Measurements from ENCODE around the gene TTC34. TPM values are rescaled to one million over a fixed set of nuclear protein-coding genes. Genes with fewer than 3 reads are reported as not detected.

Gene TTC34
- polyA plus RNA-seq, 3 donors: 0.03 to 1.00 TPM; not detected in 1

DNA sequence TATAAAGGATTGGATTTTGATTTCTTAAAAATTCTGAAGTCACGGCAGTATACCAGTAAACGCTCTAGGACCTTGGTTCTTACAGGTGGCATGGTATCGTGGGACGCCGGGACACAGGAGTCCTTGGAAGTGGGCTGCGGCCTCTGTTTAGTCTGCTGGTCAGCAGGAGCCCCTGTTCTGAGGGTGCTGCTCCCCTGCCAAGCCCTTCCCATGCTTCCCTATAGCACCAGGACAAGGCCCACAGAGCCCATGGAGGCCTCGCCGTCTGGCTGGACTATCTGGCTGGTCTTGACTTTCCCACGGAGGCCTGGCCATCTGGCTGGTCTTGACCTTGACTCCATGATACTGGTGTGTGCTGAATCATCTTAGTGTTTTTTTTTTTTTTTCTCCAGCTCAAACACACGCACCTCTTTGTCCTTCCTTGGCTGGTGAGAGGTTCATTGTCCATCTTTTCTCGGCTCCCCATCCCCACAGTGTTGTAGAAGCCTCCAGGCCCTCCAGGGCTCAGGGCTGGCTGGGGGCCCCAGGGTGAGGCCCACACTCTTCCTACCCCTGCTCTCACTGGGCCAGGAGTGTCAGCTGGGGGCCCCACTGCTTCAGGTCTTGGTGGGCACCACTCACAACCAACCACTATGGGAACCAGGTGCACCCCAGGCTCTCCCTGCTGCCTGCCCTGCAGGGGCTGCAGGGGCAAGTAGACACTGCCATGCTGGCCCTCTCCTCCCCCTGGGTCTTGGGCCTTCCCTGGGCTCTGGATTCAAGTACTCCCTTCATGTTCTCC, 16.5 kb upstream of the TTC34 start:
- no peaks in the 10 kb centered on the region for H3K27me3 ChIP-seq (ENCODE audit: control insufficient read depth in 2 of 2, insufficient read depth in 2 of 2, low read length in 2 of 2)
- no peak overlapping the region for H3K4me3 ChIP-seq (replicated peaks in 1 of 3; ENCODE audit: low read depth in 2 of 3, low read length in 3 of 3)
- intact Hi-C loops (cut with micrococcal nuclease): no loop called here
- Mint-ChIP-seq H3K27me3 (ENCODE audit: low read depth in 3 of 3) (peaks cover 0 to 7% (median 5%) of the 10 kb centered on the region in 3 donors), H3K4me3 (no peak overlapping the region), H3K27ac (no peak overlapping the region), H3K9me3 (peaks cover 0 to 3% (median 0%) of the 10 kb centered on the region in 7 donors), H3K36me3 (no peaks in the 10 kb centered on the region), H3K4me1 (no peaks in the 10 kb centered on the region)
- H3K4me2 ChIP-seq (replicated peaks; ENCODE audit: extremely low read depth, low read length, poor library complexity, severe bottlenecking): no peak overlapping the region
- no peaks in the 10 kb centered on the region for H3K36me3 ChIP-seq (replicated peaks in 1 of 2; ENCODE audit: control insufficient read depth in 1 of 2, insufficient read depth in 2 of 2, low read length in 2 of 2)
- no peaks in the 10 kb centered on the region for H3K4me1 ChIP-seq (ENCODE audit: control insufficient read depth in 1 of 2, insufficient read depth in 2 of 2, low read length in 2 of 2)
- H3K79me2 ChIP-seq (ENCODE audit: insufficient read depth, low read length): no peaks in the 10 kb centered on the region
- no peak overlapping the region for H2AFZ ChIP-seq (ENCODE audit: insufficient read depth, low read depth, low read length, poor library complexity, severe bottlenecking)
- WGBS (ENCODE audit: insufficient coverage): 94% methylated on average over 8 of the region's 11 CpGs
- no peak overlapping the region for H3K27ac ChIP-seq (ENCODE audit: low read depth in 1 of 2, low read length in 2 of 2)
- H3K9ac ChIP-seq (ENCODE audit: insufficient read depth, low read length, poor library complexity, severe bottlenecking): no peak overlapping the region
- TF ChIP-seq, protein P1, sequence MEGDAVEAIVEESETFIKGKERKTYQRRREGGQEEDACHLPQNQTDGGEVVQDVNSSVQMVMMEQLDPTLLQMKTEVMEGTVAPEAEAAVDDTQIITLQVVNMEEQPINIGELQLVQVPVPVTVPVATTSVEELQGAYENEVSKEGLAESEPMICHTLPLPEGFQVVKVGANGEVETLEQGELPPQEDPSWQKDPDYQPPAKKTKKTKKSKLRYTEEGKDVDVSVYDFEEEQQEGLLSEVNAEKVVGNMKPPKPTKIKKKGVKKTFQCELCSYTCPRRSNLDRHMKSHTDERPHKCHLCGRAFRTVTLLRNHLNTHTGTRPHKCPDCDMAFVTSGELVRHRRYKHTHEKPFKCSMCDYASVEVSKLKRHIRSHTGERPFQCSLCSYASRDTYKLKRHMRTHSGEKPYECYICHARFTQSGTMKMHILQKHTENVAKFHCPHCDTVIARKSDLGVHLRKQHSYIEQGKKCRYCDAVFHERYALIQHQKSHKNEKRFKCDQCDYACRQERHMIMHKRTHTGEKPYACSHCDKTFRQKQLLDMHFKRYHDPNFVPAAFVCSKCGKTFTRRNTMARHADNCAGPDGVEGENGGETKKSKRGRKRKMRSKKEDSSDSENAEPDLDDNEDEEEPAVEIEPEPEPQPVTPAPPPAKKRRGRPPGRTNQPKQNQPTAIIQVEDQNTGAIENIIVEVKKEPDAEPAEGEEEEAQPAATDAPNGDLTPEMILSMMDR (IDR thresholded peaks at IDR 0.05): no peak
- peaks cover 0 to 3% of the 10 kb centered on the region in 2 donors for H3K9me3 ChIP-seq (replicated peaks in 1 of 2; ENCODE audit: control insufficient read depth in 1 of 2, insufficient read depth in 1 of 2, low read length in 2 of 2)
- no peak for DNase-seq
- H4K20me1 ChIP-seq (ENCODE audit: insufficient read depth, low read length): no peaks in the 10 kb centered on the region

DNA sequence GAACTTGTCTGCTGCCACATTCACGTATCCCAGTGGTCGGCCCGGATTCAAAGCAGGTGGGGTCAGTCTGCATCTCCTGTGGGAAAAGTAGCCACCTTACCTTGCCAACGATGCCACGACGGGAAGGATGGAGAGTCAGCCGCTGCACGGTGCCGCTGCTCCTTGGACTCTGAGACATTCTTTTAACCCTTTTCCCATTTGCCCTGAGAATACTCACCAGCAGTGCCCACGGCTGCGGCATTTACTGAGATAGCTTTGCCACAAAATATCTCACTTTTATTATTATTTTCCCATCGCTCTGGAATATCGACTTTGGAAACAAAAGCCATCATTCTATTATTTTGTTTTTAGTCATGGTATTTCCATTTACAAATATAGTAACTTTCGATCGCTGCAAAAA, 15.3 kb upstream of the TTC34 start:
- Mint-ChIP-seq H3K4me3 (no peak overlapping the region), H3K4me1 (no peaks in the 10 kb centered on the region), H3K27me3 (ENCODE audit: low read depth in 3 of 3) (peaks cover 0 to 7% (median 3%) of the 10 kb centered on the region in 3 donors), H3K27ac (no peak overlapping the region), H3K9me3 (peaks cover 0 to 12% (median 4%) of the 10 kb centered on the region in 7 donors), H3K36me3 (no peaks in the 10 kb centered on the region)
- H2AFZ ChIP-seq (ENCODE audit: insufficient read depth, low read depth, low read length, poor library complexity, severe bottlenecking): no peak overlapping the region
- H3K4me3 ChIP-seq (replicated peaks in 1 of 3; ENCODE audit: low read depth in 2 of 3, low read length in 3 of 3): no peak overlapping the region
- no peak for DNase-seq
- no peaks in the 10 kb centered on the region for H3K36me3 ChIP-seq (replicated peaks in 1 of 2; ENCODE audit: control insufficient read depth in 1 of 2, insufficient read depth in 2 of 2, low read length in 2 of 2)
- no peaks in the 10 kb centered on the region for H3K27me3 ChIP-seq (ENCODE audit: control insufficient read depth in 2 of 2, insufficient read depth in 2 of 2, low read length in 2 of 2)
- WGBS (ENCODE audit: insufficient coverage): 89% methylated on average over 9 of the region's 15 CpGs
- no peak overlapping the region for H3K27ac ChIP-seq (ENCODE audit: low read depth in 1 of 2, low read length in 2 of 2)
- no peak overlapping the region for H3K9ac ChIP-seq (ENCODE audit: insufficient read depth, low read length, poor library complexity, severe bottlenecking)
- H3K9me3 ChIP-seq (replicated peaks in 1 of 2; ENCODE audit: control insufficient read depth in 1 of 2, insufficient read depth in 1 of 2, low read length in 2 of 2): peaks cover 0 to 13% of the 10 kb centered on the region in 2 donors
- intact Hi-C loops (cut with micrococcal nuclease): no loop called here
- H3K4me2 ChIP-seq (replicated peaks; ENCODE audit: extremely low read depth, low read length, poor library complexity, severe bottlenecking): no peak overlapping the region
- no peaks in the 10 kb centered on the region for H3K4me1 ChIP-seq (ENCODE audit: control insufficient read depth in 1 of 2, insufficient read depth in 2 of 2, low read length in 2 of 2)
- no peaks in the 10 kb centered on the region for H3K79me2 ChIP-seq (ENCODE audit: insufficient read depth, low read length)
- H4K20me1 ChIP-seq (ENCODE audit: insufficient read depth, low read length): no peaks in the 10 kb centered on the region
- TF ChIP-seq, protein P1 (IDR thresholded peaks at IDR 0.05): no peak
